HEK293 (cell line): ENCODE data around the gene UGCG.

Experiments
- CTCF ChIA-PET: fragments of 350-600 bp; formaldehyde crosslinking; extraction: SDS; loops from one replicate; lab custom pipeline; 2021; ENCODE audit warnings: antibody characterized with exemption; lab: Yijun Ruan, JAX
- POLR2A ChIA-PET: fragments of 300-600 bp; formaldehyde crosslinking; extraction: SDS; loops from one replicate; lab custom pipeline; 2020; ENCODE audit warnings: antibody characterized with exemption, inconsistent platforms; lab: Yijun Ruan, JAX
- H3K27ac ChIP-seq: fragments of 200-500 bp; sonication (Bioruptor generic); 2 replicates; pipeline ENCODE4 v1.5.1; 2014; ENCODE audit warnings: low read depth, low read length, control low read depth, inconsistent platforms; ENCODE audit errors: extremely low read depth
- H3K36me3 ChIP-seq, 2 experiments: fragments of 200-500 bp in 1 of 2; sonication (Bioruptor generic) in 1 of 2; 1 replicate in 1 of 2; 2 replicates in 1 of 2; pipeline ENCODE4 v1.5.1; 2014 to 2017; ENCODE audit warnings: inconsistent platforms in 2 of 2, low read length in 2 of 2; ENCODE audit not compliant: control insufficient read depth in 2 of 2, insufficient read depth in 1 of 2
- H3K4me1 ChIP-seq: fragments of 200-500 bp; sonication (Bioruptor generic); 2 replicates; pipeline ENCODE4 v1.5.1; 2014; ENCODE audit warnings: mild to moderate bottlenecking, low read length, inconsistent platforms; ENCODE audit not compliant: control insufficient read depth, insufficient read depth
- H3K4me3 ChIP-seq: 2 replicates; pipeline ENCODE4 v1.5.1; 2011; ENCODE audit warnings: low read depth, mild to moderate bottlenecking, control low read depth, low read length, moderate library complexity
- H3K9me3 ChIP-seq: fragments of 200-500 bp; sonication (Bioruptor generic); 2 replicates; pipeline ENCODE4 v1.5.1; 2014; ENCODE audit warnings: low read depth, low read length, inconsistent platforms; ENCODE audit not compliant: control insufficient read depth, insufficient read depth
- BCL11B ChIP-seq: fragments of 450-650 bp; formaldehyde crosslinking; IDR thresholded peaks from 2 replicates; pipeline ENCODE4 v1.5.1; 2016; ENCODE audit warnings: low read depth, missing biosample characterization, missing genetic modification characterization
- EGR2 ChIP-seq: fragments of 450-650 bp; formaldehyde crosslinking; IDR thresholded peaks from 2 replicates; pipeline ENCODE4 v1.5.1; 2016; ENCODE audit warnings: low read depth, missing biosample characterization, missing genetic modification characterization
- ELK4 ChIP-seq: IDR thresholded peaks from 2 replicates; pipeline ENCODE4 v1.6.1; 2011; ENCODE audit warnings: mild to moderate bottlenecking, low read depth, low read length, borderline replicate concordance
- KLF17 ChIP-seq: fragments of 450-650 bp; formaldehyde crosslinking; IDR thresholded peaks from 2 replicates; pipeline ENCODE4 v1.5.1; 2016; ENCODE audit warnings: missing biosample characterization, missing genetic modification characterization
- PRDM1 ChIP-seq: fragments of 450-650 bp; formaldehyde crosslinking; IDR thresholded peaks from 2 replicates; pipeline ENCODE4; 2016; ENCODE audit warnings: missing biosample characterization, missing genetic modification characterization
- TRIM28 ChIP-seq: IDR thresholded peaks from 2 replicates; pipeline ENCODE4 v1.6.1; 2011; ENCODE audit warnings: low read length, control low read depth, borderline replicate concordance
- YY2 ChIP-seq: fragments of 450-650 bp; formaldehyde crosslinking; IDR thresholded peaks from 2 replicates; pipeline ENCODE4 v1.5.1; 2016; ENCODE audit warnings: missing biosample characterization, missing genetic modification characterization
- ZBTB49 ChIP-seq: fragments of 450-650 bp; formaldehyde crosslinking; IDR thresholded peaks from 2 replicates; pipeline ENCODE4 v1.5.1; 2016; ENCODE audit warnings: missing biosample characterization, missing genetic modification characterization, low read depth
- ZIC2 ChIP-seq: fragments of 450-650 bp; formaldehyde crosslinking; IDR thresholded peaks from 2 replicates; pipeline ENCODE4 v1.5.1; 2016; ENCODE audit warnings: missing biosample characterization, missing genetic modification characterization
- ZNF19 ChIP-seq: fragments of 450-650 bp; formaldehyde crosslinking; IDR thresholded peaks from 2 replicates; pipeline ENCODE4; 2016; ENCODE audit warnings: missing biosample characterization, missing genetic modification characterization, low read depth
- ZNF211 ChIP-seq: fragments of 450-650 bp; formaldehyde crosslinking; IDR thresholded peaks from 2 replicates; pipeline ENCODE4 v1.5.1; 2016; ENCODE audit warnings: low read depth, missing biosample characterization, missing genetic modification characterization
- ZNF292 ChIP-seq: fragments of 450-650 bp; formaldehyde crosslinking; IDR thresholded peaks from 2 replicates; pipeline ENCODE4 v1.5.1; 2016; ENCODE audit warnings: low read depth, missing biosample characterization, missing genetic modification characterization, borderline replicate concordance
- ZNF302 ChIP-seq: fragments of 450-650 bp; formaldehyde crosslinking; IDR thresholded peaks from 2 replicates; pipeline ENCODE4 v1.5.1; 2016; ENCODE audit warnings: missing biosample characterization, missing genetic modification characterization, low read depth
- ZNF311 ChIP-seq: fragments of 450-650 bp; formaldehyde crosslinking; IDR thresholded peaks from 2 replicates; pipeline ENCODE4 v1.5.1; 2017; ENCODE audit warnings: missing biosample characterization, missing genetic modification characterization, borderline replicate concordance
- ZNF426 ChIP-seq: fragments of 450-650 bp; formaldehyde crosslinking; IDR thresholded peaks from 2 replicates; pipeline ENCODE4 v1.5.1; 2017; ENCODE audit warnings: missing biosample characterization, missing genetic modification characterization, mild to moderate bottlenecking, inconsistent platforms, moderate library complexity
- ZNF529 ChIP-seq: fragments of 450-650 bp; formaldehyde crosslinking; IDR thresholded peaks from 2 replicates; pipeline ENCODE4 v1.5.1; 2017; ENCODE audit warnings: missing genetic modification characterization, missing biosample characterization; ENCODE audit not compliant: insufficient replicate concordance
- ZNF549 ChIP-seq: fragments of 450-650 bp; IDR thresholded peaks from 2 replicates; pipeline ENCODE4 v1.5.1; 2018; ENCODE audit warnings: missing biosample characterization, missing genetic modification characterization, mild to moderate bottlenecking, inconsistent platforms, moderate library complexity
- ZNF768 ChIP-seq: fragments of 450-650 bp; formaldehyde crosslinking; IDR thresholded peaks from 2 replicates; pipeline ENCODE4 v1.5.1; 2018; ENCODE audit warnings: missing biosample characterization, mild to moderate bottlenecking, missing genetic modification characterization
- TF ChIP-seq, protein P1 (sequence below): fragments of 450-650 bp; formaldehyde crosslinking; IDR thresholded peaks from 2 replicates; pipeline ENCODE4 v1.5.1; 2017; ENCODE audit warnings: missing biosample characterization, missing genetic modification characterization
- TF ChIP-seq, protein P2 (sequence below): fragments of 450-650 bp; IDR thresholded peaks from 2 replicates; pipeline ENCODE4 v1.5.1; 2018; ENCODE audit warnings: missing biosample characterization, mild to moderate bottlenecking, missing genetic modification characterization
- TF ChIP-seq, protein P3 (sequence below): fragments of 450-650 bp; formaldehyde crosslinking; IDR thresholded peaks from 2 replicates; pipeline ENCODE4 v1.5.1; 2017; ENCODE audit warnings: missing biosample characterization, missing genetic modification characterization
- TF ChIP-seq, protein P4 (sequence below): fragments of 450-650 bp; formaldehyde crosslinking; optimal IDR thresholded peaks from 2 replicates; pipeline ENCODE3; 2016; ENCODE audit warnings: missing biosample characterization, mild to moderate bottlenecking, missing genetic modification characterization

The UGCG gene

DNA sequence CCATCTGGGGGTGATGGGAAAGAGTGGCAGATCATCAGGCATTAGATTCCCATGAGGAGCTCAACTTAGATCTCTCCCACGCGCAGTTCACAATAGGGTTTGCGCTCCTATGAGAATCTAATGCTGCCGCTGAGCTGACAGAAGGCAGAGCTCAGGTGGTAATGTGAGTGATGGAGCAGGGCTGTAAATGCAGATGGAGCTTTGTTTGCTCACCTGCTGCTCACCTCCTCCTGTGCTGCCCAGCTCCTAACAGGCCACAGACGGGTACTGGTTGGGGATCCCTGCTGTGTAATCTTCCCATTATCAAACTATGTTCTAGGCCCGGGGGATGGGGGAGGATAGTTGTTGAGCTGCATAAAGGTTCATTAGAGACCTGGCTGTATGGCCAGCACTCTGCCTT, 58.4 kb downstream of the UGCG start:
- Histone ChIP-seq H3K27ac (no peak overlapping the region), H3K9me3 (no peaks in the 10 kb centered on the region), H3K4me1 (peaks cover 3% of the 10 kb centered on the region), H3K4me3 (no peak overlapping the region), H3K36me3 (no peaks in the 10 kb centered on the region)
- TF ChIP-seq ZNF549 (tag by site-specific recombination) (peak; percentile 77), EGR2 (tag by site-specific recombination) (no peak), ZNF768 (tag by site-specific recombination) (no peak), ZNF292 (no peak), ZIC2 (tag by site-specific recombination) (peak; percentile 92), ZNF426 (tag by site-specific recombination) (no peak)
- TF ChIP-seq, protein P1, sequence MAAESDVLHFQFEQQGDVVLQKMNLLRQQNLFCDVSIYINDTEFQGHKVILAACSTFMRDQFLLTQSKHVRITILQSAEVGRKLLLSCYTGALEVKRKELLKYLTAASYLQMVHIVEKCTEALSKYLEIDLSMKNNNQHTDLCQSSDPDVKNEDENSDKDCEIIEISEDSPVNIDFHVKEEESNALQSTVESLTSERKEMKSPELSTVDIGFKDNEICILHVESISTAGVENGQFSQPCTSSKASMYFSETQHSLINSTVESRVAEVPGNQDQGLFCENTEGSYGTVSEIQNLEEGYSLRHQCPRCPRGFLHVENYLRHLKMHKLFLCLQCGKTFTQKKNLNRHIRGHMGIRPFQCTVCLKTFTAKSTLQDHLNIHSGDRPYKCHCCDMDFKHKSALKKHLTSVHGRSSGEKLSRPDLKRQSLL (tag by site-specific recombination) = peak; percentile 74
- ChIA-PET CTCF (no interaction called here), POLR2A (interaction anchor here (1.3 kb wide), 1 partner anchor 58 kb away, joined by 3 read pairs; the partner anchor contains the start of gene UGCG)

GRCh38 chr9:111957856-111958631, 61.4 kb downstream of the UGCG start:
- H3K27ac ChIP-seq = no peak overlapping the region
- ChIA-PET CTCF (no interaction called here), POLR2A (interaction anchor here (0.7 kb wide), 2 partner anchors 16 to 79 kb away, joined by 4 to 5 read pairs; no protein-coding TSS in a partner anchor)
- no peaks in the 10 kb centered on the region for H3K9me3 ChIP-seq
- peak overlapping the region; percentile 11 for H3K4me3 ChIP-seq
- no peaks in the 10 kb centered on the region for H3K36me3 ChIP-seq
- H3K4me1 ChIP-seq = peaks cover 19% of the 10 kb centered on the region
- TF ChIP-seq ZNF302 (tag by site-specific recombination) (no peak), YY2 (tag by site-specific recombination) (no peak), PRDM1 (tag by site-specific recombination) (peak; percentile 68), KLF17 (tag by site-specific recombination) (no peak), ZBTB49 (tag by site-specific recombination) (no peak), TRIM28 (peak; percentile 23; the same call in 1 of the 2 replicates), ZNF211 (tag by site-specific recombination) (no peak), ELK4 (no peak), BCL11B (tag by site-specific recombination) (no peak), ZNF19 (tag by site-specific recombination) (no peak), ZNF311 (tag by site-specific recombination) (no peak), ZNF529 (no peak)
- TF ChIP-seq, protein P2, sequence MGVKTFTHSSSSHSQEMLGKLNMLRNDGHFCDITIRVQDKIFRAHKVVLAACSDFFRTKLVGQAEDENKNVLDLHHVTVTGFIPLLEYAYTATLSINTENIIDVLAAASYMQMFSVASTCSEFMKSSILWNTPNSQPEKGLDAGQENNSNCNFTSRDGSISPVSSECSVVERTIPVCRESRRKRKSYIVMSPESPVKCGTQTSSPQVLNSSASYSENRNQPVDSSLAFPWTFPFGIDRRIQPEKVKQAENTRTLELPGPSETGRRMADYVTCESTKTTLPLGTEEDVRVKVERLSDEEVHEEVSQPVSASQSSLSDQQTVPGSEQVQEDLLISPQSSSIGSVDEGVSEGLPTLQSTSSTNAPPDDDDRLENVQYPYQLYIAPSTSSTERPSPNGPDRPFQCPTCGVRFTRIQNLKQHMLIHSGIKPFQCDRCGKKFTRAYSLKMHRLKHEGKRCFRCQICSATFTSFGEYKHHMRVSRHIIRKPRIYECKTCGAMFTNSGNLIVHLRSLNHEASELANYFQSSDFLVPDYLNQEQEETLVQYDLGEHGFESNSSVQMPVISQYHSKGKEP (tag by site-specific recombination) = peak; percentile 89
- TF ChIP-seq, protein P3, sequence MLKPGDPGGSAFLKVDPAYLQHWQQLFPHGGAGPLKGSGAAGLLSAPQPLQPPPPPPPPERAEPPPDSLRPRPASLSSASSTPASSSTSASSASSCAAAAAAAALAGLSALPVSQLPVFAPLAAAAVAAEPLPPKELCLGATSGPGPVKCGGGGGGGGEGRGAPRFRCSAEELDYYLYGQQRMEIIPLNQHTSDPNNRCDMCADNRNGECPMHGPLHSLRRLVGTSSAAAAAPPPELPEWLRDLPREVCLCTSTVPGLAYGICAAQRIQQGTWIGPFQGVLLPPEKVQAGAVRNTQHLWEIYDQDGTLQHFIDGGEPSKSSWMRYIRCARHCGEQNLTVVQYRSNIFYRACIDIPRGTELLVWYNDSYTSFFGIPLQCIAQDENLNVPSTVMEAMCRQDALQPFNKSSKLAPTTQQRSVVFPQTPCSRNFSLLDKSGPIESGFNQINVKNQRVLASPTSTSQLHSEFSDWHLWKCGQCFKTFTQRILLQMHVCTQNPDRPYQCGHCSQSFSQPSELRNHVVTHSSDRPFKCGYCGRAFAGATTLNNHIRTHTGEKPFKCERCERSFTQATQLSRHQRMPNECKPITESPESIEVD (tag by site-specific recombination) = peak; percentile 84; the same call in 1 of the 2 replicates
- TF ChIP-seq, protein P4, sequence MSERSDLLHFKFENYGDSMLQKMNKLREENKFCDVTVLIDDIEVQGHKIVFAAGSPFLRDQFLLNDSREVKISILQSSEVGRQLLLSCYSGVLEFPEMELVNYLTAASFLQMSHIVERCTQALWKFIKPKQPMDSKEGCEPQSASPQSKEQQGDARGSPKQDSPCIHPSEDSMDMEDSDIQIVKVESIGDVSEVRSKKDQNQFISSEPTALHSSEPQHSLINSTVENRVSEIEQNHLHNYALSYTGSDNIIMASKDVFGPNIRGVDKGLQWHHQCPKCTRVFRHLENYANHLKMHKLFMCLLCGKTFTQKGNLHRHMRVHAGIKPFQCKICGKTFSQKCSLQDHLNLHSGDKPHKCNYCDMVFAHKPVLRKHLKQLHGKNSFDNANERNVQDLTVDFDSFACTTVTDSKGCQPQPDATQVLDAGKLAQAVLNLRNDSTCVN (tag by site-specific recombination) = no peak
